ENCODE data around the gene VCX.
"Not testable (repeated sequence)": the region's sequence is repeated elsewhere in the genome, so short reads cannot be mapped to it uniquely, and the experiment has no call there.

VCX gene

DNA sequence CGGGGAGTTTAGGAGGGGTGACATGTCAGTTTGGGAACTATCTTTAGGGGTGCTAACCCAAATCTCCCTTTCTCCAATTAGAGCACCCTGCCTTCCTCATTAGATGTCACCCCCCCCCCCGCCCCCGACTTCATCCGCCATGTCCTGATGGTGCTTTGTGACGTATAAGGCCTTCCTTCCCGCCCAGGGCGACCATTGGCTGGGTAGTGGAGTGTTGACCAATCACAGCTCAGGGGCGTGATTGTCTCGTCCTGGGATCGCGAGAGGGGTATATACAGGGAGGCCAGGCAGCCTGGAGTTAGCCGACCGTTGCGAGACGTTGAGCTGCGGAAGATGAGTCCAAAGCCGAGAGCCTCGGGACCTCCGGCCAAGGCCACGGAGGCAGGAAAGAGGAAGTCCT lies at the start of gene VCX:
VCX (plus strand) TSS at position 301 of the 400 bp plus-strand sequence; CDS start at position 334, 33 bp downstream.
- not testable (repeated sequence) for H3K4me1 ChIP-seq; H3K9ac ChIP-seq; H3K9me3 ChIP-seq (replicated peaks in 1 of 11); H3K4me3 ChIP-seq; H3K4me2 ChIP-seq; H3K36me3 ChIP-seq; H4K20me1 ChIP-seq; H3K27ac ChIP-seq; H3K27me3 ChIP-seq

DNA sequence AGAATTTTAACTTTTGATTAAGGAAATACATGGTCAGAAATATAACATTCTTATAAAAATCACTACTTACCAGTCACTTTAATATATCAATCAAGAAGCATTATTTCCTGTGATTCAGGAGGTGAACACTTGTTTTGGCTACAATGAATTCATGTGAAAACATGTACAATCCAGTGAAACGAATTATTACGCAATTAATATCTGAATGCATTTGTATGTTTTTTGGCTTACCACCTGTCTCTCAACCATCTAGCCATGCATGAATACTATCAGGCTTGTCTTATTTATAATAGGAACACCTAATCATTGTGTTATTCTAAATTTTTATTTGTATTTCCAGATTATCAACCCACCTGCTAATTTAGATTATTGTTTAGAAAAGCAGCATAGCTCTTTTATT lies 44.6 kb upstream of the VCX start:
- Histone ChIP-seq H3K9ac (no peak overlapping the region), H3K36me3 (no peaks in the 10 kb centered on the region), H3K4me2 (no peak overlapping the region), H3K4me3 (no peak overlapping the region), H3K27ac (no peak overlapping the region), H3K27me3 (no peaks in the 10 kb centered on the region), H3K9me3 (replicated peaks in 1 of 11) (0 out of 22 replicates have a peak, but pooled peaks cover 0 to 4% (median 0%) of the 10 kb centered on the region in 11 experiments), H4K20me1 (no peaks in the 10 kb centered on the region), H3K4me1 (peaks cover 9 to 15% (median 12%) of the 10 kb centered on the region in 10 experiments)
- TF ChIP-seq Cebpa-rat (IDR thresholded peaks at IDR 0.05) = peak in 2 of 11 experiments; percentile 73 to 81; a peak in 3 of 22 replicates

DNA sequence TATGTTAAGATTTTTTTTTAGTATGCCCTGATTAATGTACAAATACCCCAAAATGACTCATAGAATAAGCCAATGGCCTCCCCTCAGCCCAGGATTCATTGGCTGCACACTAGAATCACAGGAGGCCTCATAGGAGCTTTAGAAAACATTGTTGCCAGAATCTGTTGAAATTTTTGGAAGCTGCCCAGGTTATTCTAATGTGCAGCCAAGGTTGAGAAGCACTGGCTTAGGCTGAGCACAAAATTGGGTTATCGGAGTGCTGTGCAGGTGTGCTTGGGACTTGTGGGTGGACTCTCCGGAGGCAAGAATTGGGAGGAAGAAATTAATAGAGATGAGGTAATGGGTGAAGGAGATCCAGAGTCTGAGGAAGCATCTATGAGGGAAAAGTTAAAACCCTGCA lies 41.3 kb upstream of the VCX start:
- Histone ChIP-seq H3K4me1 (peaks cover 9 to 22% (median 15%) of the 10 kb centered on the region in 10 experiments), H4K20me1 (no peaks in the 10 kb centered on the region), H3K4me2 (no peak overlapping the region), H3K4me3 (no peak overlapping the region), H3K36me3 (no peaks in the 10 kb centered on the region), H3K9me3 (replicated peaks in 1 of 11) (0 out of 22 replicates have a peak, but pooled peaks cover 0 to 4% (median 0%) of the 10 kb centered on the region in 11 experiments), H3K9ac (no peak overlapping the region), H3K27me3 (no peaks in the 10 kb centered on the region), H3K27ac (no peak overlapping the region)
- no peak for TF ChIP-seq Cebpa-rat (IDR thresholded peaks at IDR 0.05)

DNA sequence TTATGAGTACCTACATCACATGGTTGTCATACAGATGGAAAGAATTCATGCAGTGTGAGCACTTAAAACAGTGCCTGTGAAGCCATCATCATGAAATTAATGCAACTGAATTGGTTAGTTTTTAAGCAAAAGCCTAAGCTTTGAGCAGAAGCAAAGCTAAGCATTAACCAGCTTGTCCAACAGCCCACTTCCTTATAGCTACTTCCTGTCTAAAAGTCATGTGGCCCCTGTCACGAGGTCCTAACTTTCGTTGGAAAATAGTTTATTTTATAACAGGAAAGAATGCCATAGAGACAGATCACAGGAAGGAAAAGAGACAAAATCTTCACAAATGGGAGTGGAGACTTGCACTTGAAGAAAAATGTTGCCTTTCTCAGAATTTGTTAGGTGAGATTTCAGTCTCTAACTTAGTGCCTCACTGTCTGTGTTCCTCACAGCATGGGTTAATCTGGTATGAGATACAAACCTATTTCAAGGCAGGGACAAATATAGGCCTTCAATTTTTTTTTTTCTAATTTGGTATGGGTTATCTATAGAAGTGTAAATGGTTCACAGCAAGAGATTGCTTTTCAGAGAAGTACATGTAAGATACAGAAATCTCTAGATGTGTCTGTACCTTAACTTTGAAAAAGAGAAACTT lies 27.7 kb upstream of the VCX start:
- peak overlapping the region in 1 of 10 experiments; percentile 13; a peak in 1 of 20 replicates for H3K4me3 ChIP-seq
- no peak for TF ChIP-seq Cebpa-rat (IDR thresholded peaks at IDR 0.05)
- H3K9ac ChIP-seq = peak overlapping the region in 1 of 11 experiments; percentile 14; a peak in 1 of 22 replicates
- H3K9me3 ChIP-seq (replicated peaks in 1 of 11) = peaks cover 8 to 39% (median 14%) of the 10 kb centered on the region in 11 experiments; a peak in 15 of 22 replicates
- H4K20me1 ChIP-seq = no peaks in the 10 kb centered on the region
- H3K27me3 ChIP-seq = no peaks in the 10 kb centered on the region
- peaks cover 0 to 32% (median 4%) of the 10 kb centered on the region in 10 experiments; a peak in 8 of 20 replicates for H3K4me1 ChIP-seq
- H3K4me2 ChIP-seq = peak overlapping the region in 7 of 11 experiments; percentile 3 to 68 (median 24); a peak in 10 of 22 replicates
- peak overlapping the region in 3 of 11 experiments; percentile 53 to 68 (median 55); a peak in 5 of 22 replicates for H3K27ac ChIP-seq
- H3K36me3 ChIP-seq = no peaks in the 10 kb centered on the region

DNA sequence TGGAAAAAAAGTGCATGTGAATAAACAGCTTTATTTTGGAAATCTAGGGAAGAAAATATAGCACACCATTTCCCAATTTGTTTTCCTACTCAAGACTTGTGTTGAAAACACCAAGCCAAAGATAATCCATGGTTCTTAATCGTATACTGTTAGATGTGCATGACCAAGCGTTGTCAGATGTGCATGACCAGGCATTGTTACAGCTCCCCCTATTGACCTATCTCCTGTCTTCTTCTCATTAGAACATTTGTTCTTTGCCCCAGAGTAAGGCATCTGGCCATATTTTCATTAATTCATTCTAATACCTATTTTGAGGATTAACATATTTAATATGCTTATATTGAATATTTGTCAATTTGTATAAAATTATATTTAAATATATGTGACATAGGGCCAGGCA lies 14.4 kb upstream of the VCX start:
- TF ChIP-seq Cebpa-rat (IDR thresholded peaks at IDR 0.05) = no peak
- H3K36me3 ChIP-seq = no peaks in the 10 kb centered on the region
- H3K9ac ChIP-seq = no peak overlapping the region
- no peak overlapping the region for H3K27ac ChIP-seq
- no peaks in the 10 kb centered on the region for H3K4me1 ChIP-seq
- no peaks in the 10 kb centered on the region for H3K27me3 ChIP-seq
- no peak overlapping the region for H3K4me3 ChIP-seq
- no peaks in the 10 kb centered on the region for H4K20me1 ChIP-seq
- H3K4me2 ChIP-seq = no peak overlapping the region
- no peaks in the 10 kb centered on the region for H3K9me3 ChIP-seq (replicated peaks in 1 of 11)

DNA sequence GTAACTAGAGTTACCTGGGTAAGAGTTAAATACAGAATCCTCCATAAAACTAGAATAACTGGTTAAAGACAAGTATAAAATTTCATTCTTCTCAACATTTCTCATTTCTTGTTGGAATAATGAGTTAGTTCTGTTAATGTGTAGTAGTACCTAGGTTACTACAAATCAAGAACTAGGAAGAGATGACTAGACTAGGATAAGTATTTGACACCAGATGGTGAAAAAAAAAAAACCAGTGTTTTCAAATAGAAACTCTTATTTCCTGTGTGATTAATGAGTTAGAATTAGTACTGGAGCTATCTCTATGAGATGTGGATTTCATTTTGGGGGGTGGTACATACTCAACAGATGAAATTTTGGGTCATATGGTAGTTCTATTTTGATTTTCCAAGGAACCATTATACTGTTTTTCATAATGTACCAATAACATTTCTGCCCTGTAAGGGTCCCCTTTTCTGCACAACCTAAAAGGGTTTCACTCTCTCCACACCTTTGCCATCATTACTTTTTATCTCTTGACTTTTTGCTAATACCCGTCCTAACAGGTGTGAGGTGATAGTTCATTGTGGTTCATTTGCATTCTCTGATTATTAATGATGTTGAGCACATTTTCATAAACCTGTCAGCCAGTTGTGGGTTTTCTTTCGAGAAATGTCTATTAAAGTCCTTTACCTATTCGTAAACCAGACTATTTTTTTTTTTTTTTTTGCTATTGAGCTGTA lies 1.7 kb upstream of the VCX start:
- no peaks in the 10 kb centered on the region for H3K27me3 ChIP-seq
- H3K4me3 ChIP-seq = no peak overlapping the region
- TF ChIP-seq Cebpa-rat (IDR thresholded peaks at IDR 0.05) = no peak
- no peaks in the 10 kb centered on the region for H3K4me1 ChIP-seq
- H3K36me3 ChIP-seq = no peaks in the 10 kb centered on the region
- H4K20me1 ChIP-seq = no peaks in the 10 kb centered on the region
- no peak overlapping the region for H3K9ac ChIP-seq
- no peak overlapping the region for H3K4me2 ChIP-seq
- peaks cover 0 to 8% (median 0%) of the 10 kb centered on the region in 11 experiments; a peak in 4 of 22 replicates for H3K9me3 ChIP-seq (replicated peaks in 1 of 11)
- H3K27ac ChIP-seq = no peak overlapping the region

DNA sequence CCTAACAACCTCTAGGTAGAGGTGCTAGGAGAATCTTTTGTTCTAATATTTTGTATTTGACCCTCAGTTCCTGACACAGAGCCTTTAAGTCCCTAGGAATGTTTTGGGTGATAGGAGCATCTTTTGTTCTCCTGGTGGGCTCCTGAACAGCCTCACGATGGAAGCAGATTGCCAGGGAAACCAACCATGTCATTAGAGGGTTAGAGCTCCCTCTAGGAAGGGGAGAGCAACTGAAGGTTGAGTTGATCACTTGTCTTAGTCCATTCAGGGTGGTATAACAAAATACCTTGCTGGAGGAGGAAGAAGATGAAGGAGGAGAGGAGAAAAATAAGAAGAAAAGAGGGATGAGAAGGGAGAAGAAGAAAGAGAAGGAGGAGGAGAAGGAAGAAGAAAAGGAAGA lies 9.2 kb downstream of the VCX start:
- H3K9me3 ChIP-seq (replicated peaks in 1 of 11) = 0 out of 22 replicates have a peak, but pooled peaks cover 0 to 10% (median 0%) of the 10 kb centered on the region in 11 experiments
- H3K27ac ChIP-seq = no peak overlapping the region
- no peak overlapping the region for H3K4me2 ChIP-seq

DNA sequence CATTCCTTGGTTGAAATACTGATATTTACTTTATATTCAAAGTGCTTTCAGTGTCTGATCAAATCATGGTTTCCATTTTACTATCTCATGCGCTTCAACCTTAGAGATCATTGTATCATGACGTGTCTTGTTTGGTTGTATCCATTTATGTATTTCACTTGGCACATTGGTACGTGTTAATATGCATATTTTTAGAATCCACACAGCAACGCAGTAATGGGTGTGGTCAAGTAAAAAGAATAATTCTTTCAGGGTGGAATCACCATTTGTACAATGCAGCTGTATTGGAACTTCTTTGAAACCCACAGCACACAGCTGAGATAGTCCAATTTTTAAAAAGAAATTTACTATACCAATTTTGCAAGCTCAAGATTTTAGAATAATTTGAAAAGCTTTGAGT lies 29.1 kb downstream of the VCX start:
- H3K36me3 ChIP-seq = no peaks in the 10 kb centered on the region
- H3K4me2 ChIP-seq = no peak overlapping the region
- no peaks in the 10 kb centered on the region for H3K9me3 ChIP-seq (replicated peaks in 1 of 11)
- H3K9ac ChIP-seq = no peak overlapping the region
- H3K4me1 ChIP-seq = no peaks in the 10 kb centered on the region
- H3K27ac ChIP-seq = no peak overlapping the region
- TF ChIP-seq Cebpa-rat (IDR thresholded peaks at IDR 0.05) = no peak
- no peaks in the 10 kb centered on the region for H3K27me3 ChIP-seq
- H3K4me3 ChIP-seq = no peak overlapping the region
- H4K20me1 ChIP-seq = no peaks in the 10 kb centered on the region

More for the DNA sequence above, 9.2 kb downstream of the VCX start:
- no peaks in the 10 kb centered on the region for H3K36me3 ChIP-seq
- no peaks in the 10 kb centered on the region for H4K20me1 ChIP-seq
- no peaks in the 10 kb centered on the region for H3K4me1 ChIP-seq
- H3K4me3 ChIP-seq = no peak overlapping the region
- H3K9ac ChIP-seq = no peak overlapping the region
- no peak for TF ChIP-seq Cebpa-rat (IDR thresholded peaks at IDR 0.05)
- no peaks in the 10 kb centered on the region for H3K27me3 ChIP-seq

DNA sequence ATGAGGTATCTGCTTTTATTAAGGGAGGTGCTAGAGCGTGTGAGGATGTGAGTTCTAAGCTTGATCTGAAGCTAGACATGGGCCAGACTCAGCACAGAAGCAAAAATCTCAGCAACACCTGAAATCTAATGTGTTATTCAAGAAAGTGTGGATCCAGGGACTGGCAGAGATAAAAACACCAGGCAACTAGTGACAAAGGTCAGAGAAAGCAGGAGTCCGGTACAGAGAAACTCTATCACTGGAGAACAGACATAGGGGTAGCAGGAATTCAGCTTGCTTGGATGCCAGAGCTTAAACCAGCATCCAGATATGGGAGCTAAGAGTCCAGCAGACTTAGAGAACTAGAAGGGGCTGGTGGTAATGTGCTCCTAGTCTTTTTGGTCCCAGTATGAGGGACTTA lies 34.0 kb downstream of the VCX start:
- Histone ChIP-seq H3K9me3 (replicated peaks in 1 of 11) (peaks cover 0 to 11% (median 0%) of the 10 kb centered on the region in 11 experiments; a peak in 3 of 22 replicates), H3K27ac (no peak overlapping the region), H3K36me3 (no peaks in the 10 kb centered on the region), H4K20me1 (no peaks in the 10 kb centered on the region), H3K9ac (no peak overlapping the region), H3K27me3 (no peaks in the 10 kb centered on the region), H3K4me1 (no peaks in the 10 kb centered on the region), H3K4me2 (no peak overlapping the region), H3K4me3 (no peak overlapping the region)
- TF ChIP-seq Cebpa-rat (IDR thresholded peaks at IDR 0.05) = no peak
